MM.1S (cell line): ENCODE measurements around the gene RTKN.
A peak's percentile ranks its signal among the peaks of the same experiment; 100 is the strongest.

Experiments used
- DNase-seq: peaks from one replicate; pipeline ENCODE4 v3.0.0-alpha.2; 2015
- H2AFZ ChIP-seq: fragments of 300-600 bp; sonication (generic); 2 replicates; pipeline ENCODE4 v1.6.0; 2016; ENCODE audit warnings: antibody characterized with exemption, low read length
- H3F3A ChIP-seq: fragments of 300-600 bp; sonication (generic); 2 replicates; pipeline ENCODE4 v1.6.1; 2016; ENCODE audit warnings: mild to moderate bottlenecking, antibody characterized with exemption, low read length, moderate library complexity, mixed read lengths; ENCODE audit not compliant: insufficient read depth
- H3K27ac ChIP-seq: fragments of 300-600 bp; sonication (generic); 2 replicates; pipeline ENCODE4 v1.5.1; 2016; ENCODE audit warnings: mild to moderate bottlenecking, low read length
- H3K27me3 ChIP-seq: fragments of 300-600 bp; sonication (generic); replicated peaks from 2 replicates; pipeline ENCODE4 v1.6.0; 2016; ENCODE audit warnings: low read length; ENCODE audit not compliant: insufficient read depth
- H3K36me3 ChIP-seq: fragments of 300-600 bp; sonication (generic); replicated peaks from 2 replicates; pipeline ENCODE4 v1.6.1; 2016; ENCODE audit warnings: mild to moderate bottlenecking, low read length, mixed read lengths; ENCODE audit not compliant: insufficient read depth
- H3K4me1 ChIP-seq: fragments of 300-600 bp; sonication (generic); 2 replicates; pipeline ENCODE4 v1.6.1; 2016; ENCODE audit warnings: low read length, mixed read lengths
- H3K4me2 ChIP-seq: fragments of 300-600 bp; sonication (generic); 2 replicates; pipeline ENCODE4 v1.6.0; 2016; ENCODE audit warnings: low read depth, low read length
- H3K4me3 ChIP-seq: fragments of 300-600 bp; sonication (generic); 2 replicates; pipeline ENCODE4 v1.5.1; 2016; ENCODE audit warnings: low read length, mixed read lengths
- H3K79me2 ChIP-seq: fragments of 300-600 bp; sonication (generic); 2 replicates; pipeline ENCODE4 v1.6.1; 2016; ENCODE audit warnings: mixed run types, low read length, mixed read lengths
- H3K9ac ChIP-seq: fragments of 300-600 bp; sonication (generic); 2 replicates; pipeline ENCODE4 v1.6.1; 2016; ENCODE audit warnings: low read length, mixed read lengths
- H3K9me2 ChIP-seq: fragments of 300-600 bp; sonication (generic); replicated peaks from 2 replicates; pipeline ENCODE4 v1.6.1; 2016; ENCODE audit warnings: mild to moderate bottlenecking, low read length, mixed read lengths; ENCODE audit not compliant: insufficient read depth
- H3K9me3 ChIP-seq: fragments of 300-600 bp; sonication (generic); replicated peaks from 2 replicates; pipeline ENCODE4 v1.6.1; 2016; ENCODE audit warnings: mild to moderate bottlenecking, low read length, mixed read lengths; ENCODE audit not compliant: insufficient read depth
- H4K20me1 ChIP-seq: fragments of 300-600 bp; sonication (generic); 2 replicates; pipeline ENCODE4 v1.6.1; 2016; ENCODE audit warnings: mild to moderate bottlenecking, low read length, moderate library complexity, mixed read lengths; ENCODE audit not compliant: insufficient read depth
- EZH2 ChIP-seq: fragments of 300-600 bp; sonication (generic); optimal IDR thresholded peaks from 2 replicates; pipeline ENCODE3; 2017; ENCODE audit warnings: low read depth, mild to moderate bottlenecking, antibody characterized with exemption, low read length, mixed read lengths
- EZH2phosphoT487 ChIP-seq: fragments of 300-600 bp; sonication (generic); IDR thresholded peaks from 2 replicates; pipeline ENCODE4 v1.6.1; 2018; ENCODE audit warnings: antibody characterized with exemption, low read length
- TF ChIP-seq, protein P1 (sequence below): fragments of 300-600 bp; sonication (generic); IDR thresholded peaks from 2 replicates; pipeline ENCODE4 v1.5.1; 2016; ENCODE audit warnings: antibody characterized with exemption, low read length, mixed read lengths

The RTKN gene

DNA sequence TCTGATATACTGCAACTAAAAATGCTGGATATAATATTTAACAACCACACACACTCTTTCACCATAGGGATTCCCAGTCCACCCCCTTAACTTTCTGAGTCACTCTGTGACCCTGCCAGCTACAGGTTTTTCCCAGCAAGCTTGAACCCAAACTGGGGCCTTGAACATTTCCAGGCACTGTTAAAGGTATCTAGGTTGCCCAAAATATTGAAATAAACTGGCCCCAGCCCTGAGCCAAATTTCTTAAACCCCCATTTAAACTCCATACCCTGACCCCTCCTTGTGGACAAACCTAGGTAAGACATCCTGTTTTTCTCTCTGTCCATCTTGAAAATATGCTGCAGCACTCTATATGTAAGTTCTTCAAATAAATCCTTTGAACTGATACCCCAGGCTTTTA is 42.0 kb downstream of the RTKN start:
- no peaks in the 10 kb centered on the region for H3K79me2 ChIP-seq
- no peaks in the 10 kb centered on the region for H3K9me2 ChIP-seq
- H3K4me3 ChIP-seq, result no peak overlapping the region
- H3K27ac ChIP-seq, result no peak overlapping the region
- H3K27me3 ChIP-seq, result no peaks in the 10 kb centered on the region
- H3K4me2 ChIP-seq, result no peak overlapping the region
- DNase-seq, result peak; percentile 51
- H3K4me1 ChIP-seq, result no peaks in the 10 kb centered on the region
- no peaks in the 10 kb centered on the region for H3K9me3 ChIP-seq
- H3K9ac ChIP-seq, result no peak overlapping the region
- TF ChIP-seq, protein P1, sequence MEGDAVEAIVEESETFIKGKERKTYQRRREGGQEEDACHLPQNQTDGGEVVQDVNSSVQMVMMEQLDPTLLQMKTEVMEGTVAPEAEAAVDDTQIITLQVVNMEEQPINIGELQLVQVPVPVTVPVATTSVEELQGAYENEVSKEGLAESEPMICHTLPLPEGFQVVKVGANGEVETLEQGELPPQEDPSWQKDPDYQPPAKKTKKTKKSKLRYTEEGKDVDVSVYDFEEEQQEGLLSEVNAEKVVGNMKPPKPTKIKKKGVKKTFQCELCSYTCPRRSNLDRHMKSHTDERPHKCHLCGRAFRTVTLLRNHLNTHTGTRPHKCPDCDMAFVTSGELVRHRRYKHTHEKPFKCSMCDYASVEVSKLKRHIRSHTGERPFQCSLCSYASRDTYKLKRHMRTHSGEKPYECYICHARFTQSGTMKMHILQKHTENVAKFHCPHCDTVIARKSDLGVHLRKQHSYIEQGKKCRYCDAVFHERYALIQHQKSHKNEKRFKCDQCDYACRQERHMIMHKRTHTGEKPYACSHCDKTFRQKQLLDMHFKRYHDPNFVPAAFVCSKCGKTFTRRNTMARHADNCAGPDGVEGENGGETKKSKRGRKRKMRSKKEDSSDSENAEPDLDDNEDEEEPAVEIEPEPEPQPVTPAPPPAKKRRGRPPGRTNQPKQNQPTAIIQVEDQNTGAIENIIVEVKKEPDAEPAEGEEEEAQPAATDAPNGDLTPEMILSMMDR, result peak; percentile 63
- no peak for TF ChIP-seq EZH2phosphoT487
- H2AFZ ChIP-seq, result peak overlapping the region; percentile 46
- no peaks in the 10 kb centered on the region for H4K20me1 ChIP-seq
- H3K36me3 ChIP-seq, result no peaks in the 10 kb centered on the region
- H3F3A ChIP-seq, result no peaks in the 10 kb centered on the region

DNA sequence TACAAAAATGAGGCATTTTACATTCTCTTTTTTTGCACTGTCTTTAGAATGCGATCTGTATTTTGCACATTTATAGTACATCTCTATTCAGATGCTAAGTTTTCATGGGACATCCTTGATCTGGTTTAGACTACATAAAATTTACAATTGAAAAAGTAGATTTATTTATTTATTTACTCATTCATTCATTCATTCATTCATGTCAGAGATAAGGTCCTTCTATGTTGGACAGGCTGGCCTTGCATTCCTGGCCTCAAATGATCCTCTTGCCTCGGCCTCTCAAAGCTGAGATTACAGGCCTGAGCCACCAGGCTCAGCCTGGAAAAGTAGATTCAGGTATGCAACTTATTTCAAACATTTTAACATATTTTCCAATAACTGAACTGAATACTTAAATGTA is 45.6 kb downstream of the RTKN start:
- H3K79me2 ChIP-seq, result peaks cover 4% of the 10 kb centered on the region
- no peaks in the 10 kb centered on the region for H3K36me3 ChIP-seq
- H3K9me3 ChIP-seq, result no peaks in the 10 kb centered on the region
- no peak overlapping the region for H3K4me3 ChIP-seq
- TF ChIP-seq EZH2phosphoT487, result no peak
- no peak for TF ChIP-seq EZH2
- TF ChIP-seq, protein P1, result no peak
- H3K9ac ChIP-seq, result no peak overlapping the region
- no peaks in the 10 kb centered on the region for H3K27me3 ChIP-seq
- no peaks in the 10 kb centered on the region for H3K9me2 ChIP-seq
- no peaks in the 10 kb centered on the region for H3K4me1 ChIP-seq
- H2AFZ ChIP-seq, result no peak overlapping the region
- H3K4me2 ChIP-seq, result no peak overlapping the region
- no peak for DNase-seq
- H4K20me1 ChIP-seq, result no peaks in the 10 kb centered on the region
- H3F3A ChIP-seq, result no peaks in the 10 kb centered on the region
- no peak overlapping the region for H3K27ac ChIP-seq

DNA sequence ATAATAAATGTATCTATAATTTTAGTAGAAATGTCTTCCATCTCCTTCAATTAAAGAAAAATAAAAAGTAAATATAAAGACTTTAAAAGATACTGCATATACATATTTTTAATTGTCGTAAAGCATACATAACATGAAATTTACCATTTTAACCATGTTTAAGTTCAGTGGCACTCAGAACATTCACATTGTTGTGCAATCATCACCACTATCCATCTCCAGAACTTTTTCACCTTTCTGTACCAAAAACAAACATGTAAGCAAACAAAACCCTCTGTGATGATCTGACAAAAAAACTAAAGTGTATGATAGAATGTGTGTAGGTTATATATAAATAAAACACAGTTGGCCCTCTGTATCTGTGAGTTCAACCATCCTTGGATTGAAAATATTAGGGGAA is 48.2 kb downstream of the RTKN start:
- no peak overlapping the region for H3K9ac ChIP-seq
- peaks cover 12% of the 10 kb centered on the region for H3K4me1 ChIP-seq
- no peaks in the 10 kb centered on the region for H3K27me3 ChIP-seq
- no peak overlapping the region for H3K27ac ChIP-seq
- no peak for TF ChIP-seq EZH2
- TF ChIP-seq, protein P1, result no peak
- no peak for TF ChIP-seq EZH2phosphoT487
- H3K9me3 ChIP-seq, result no peaks in the 10 kb centered on the region
- H3K4me2 ChIP-seq, result no peak overlapping the region
- no peaks in the 10 kb centered on the region for H3K9me2 ChIP-seq
- DNase-seq, result no peak
- H3K36me3 ChIP-seq, result no peaks in the 10 kb centered on the region
- H4K20me1 ChIP-seq, result no peaks in the 10 kb centered on the region
- no peak overlapping the region for H2AFZ ChIP-seq
- H3K4me3 ChIP-seq, result no peak overlapping the region
- H3K79me2 ChIP-seq, result peaks cover 30% of the 10 kb centered on the region
- H3F3A ChIP-seq, result no peaks in the 10 kb centered on the region

DNA sequence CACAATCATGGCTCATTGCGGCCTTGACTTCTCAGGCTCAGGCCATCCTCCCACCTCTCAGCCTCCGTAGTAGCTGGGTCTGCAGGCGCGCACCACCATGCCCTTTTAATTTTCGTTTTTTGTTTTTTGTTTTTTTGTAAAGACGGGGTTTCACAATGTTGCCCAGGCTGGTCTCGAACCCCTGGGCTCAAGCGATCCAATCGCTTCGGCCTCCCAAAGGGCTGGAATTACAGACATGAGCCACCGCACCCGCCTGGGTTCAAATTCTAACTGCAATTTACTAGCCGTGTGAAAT is 49.3 kb downstream of the RTKN start:
- H3K27ac ChIP-seq, result no peak overlapping the region
- H2AFZ ChIP-seq, result peak overlapping the region; percentile 59
- peaks cover 42% of the 10 kb centered on the region for H3K79me2 ChIP-seq
- no peaks in the 10 kb centered on the region for H3K9me2 ChIP-seq
- H3K27me3 ChIP-seq, result no peaks in the 10 kb centered on the region
- no peaks in the 10 kb centered on the region for H3F3A ChIP-seq
- peaks cover 12% of the 10 kb centered on the region for H3K4me1 ChIP-seq
- peak overlapping the region; percentile 86 for H3K4me2 ChIP-seq
- DNase-seq, result no peak
- H3K9ac ChIP-seq, result no peak overlapping the region; the same call in 1 of the 2 replicates
- no peaks in the 10 kb centered on the region for H3K9me3 ChIP-seq
- H3K4me3 ChIP-seq, result peak overlapping the region; percentile 98
- H4K20me1 ChIP-seq, result no peaks in the 10 kb centered on the region
- no peaks in the 10 kb centered on the region for H3K36me3 ChIP-seq
- TF ChIP-seq, protein P1, result no peak
- no peak for TF ChIP-seq EZH2
- TF ChIP-seq EZH2phosphoT487, result no peak
